Suprapubic skin (tissue), 3 donors: Measurements from ENCODE around the gene PLEKHS1.

Source experiments
- CTCF ChIP-seq, 2 donors: fragments of 200-600 bp in 1 of 2; fragments of 450-650 bp in 1 of 2; sonication (generic) in 1 of 2; IDR thresholded peaks; one replicate each; pipeline ENCODE4 v1.5.1; 2016 to 2019; ENCODE audit warnings: antibody characterized with exemption in 2 of 2, mild to moderate bottlenecking in 1 of 2, moderate library complexity in 1 of 2
- POLR2AphosphoS5 ChIP-seq, 3 donors: sonication (generic); formaldehyde crosslinking; IDR thresholded peaks; one replicate each; pipeline ENCODE4 v1.6.1; 2017; ENCODE audit warnings: antibody characterized with exemption in 3 of 3

GRCh38 chr10:113709221-113709838 is 42.2 kb upstream of the PLEKHS1 start:
- TF ChIP-seq CTCF (IDR thresholded peaks at IDR 0.05) (no peak), POLR2AphosphoS5 (IDR thresholded peaks at IDR 0.05) (no peak)
